HTERT RPE-1 (cell line): ENCODE data around the gene ZNF501.

Source experiments
- in situ Hi-C: fragments of 300-500 bp; cut with MboI; formaldehyde crosslinking; loops from 4 replicates; pipeline ENCODE4 v1.14.3; 2020; ENCODE audit warnings: low sequenced_read_pairs

The ZNF501 gene

GRCh38 chr3:44729384-44729910 is at the start of gene ZNF501:
Gene ZNF501 (plus strand): TSS chr3:44729635. CDS start chr3:44734422, 4,787 bp downstream.
- in situ Hi-C loops, result no loop called here

GRCh38 chr3:44680921-44681455 is 48.4 kb upstream of the ZNF501 start:
- in situ Hi-C loops, result no loop called here

- in situ Hi-C loops, result no loop called here
These were observed 47.1 kb upstream of the ZNF501 start for GRCh38 chr3:44682182-44682896.

GRCh38 chr3:44685128-44685800 is 44.2 kb upstream of the ZNF501 start:
- in situ Hi-C loops, result no loop called here

GRCh38 chr3:44687898-44688297 is 41.5 kb upstream of the ZNF501 start:
- in situ Hi-C loops, result no loop called here

GRCh38 chr3:44712455-44713075 is 16.9 kb upstream of the ZNF501 start, which contains the start of gene ZNF502:
Gene ZNF502 (plus strand): TSS chr3:44712660. CDS start chr3:44720262, 7,602 bp downstream.
- in situ Hi-C loops, result no loop called here

GRCh38 chr3:44721231-44722102 is 8.0 kb upstream of the ZNF501 start:
- in situ Hi-C loops, result no loop called here

- in situ Hi-C loops, result no loop called here
These were observed 7.4 kb upstream of the ZNF501 start for GRCh38 chr3:44722103-44722401.

- in situ Hi-C loops, result no loop called here
These were observed 5.3 kb downstream of the ZNF501 start for GRCh38 chr3:44734646-44735168.

- in situ Hi-C loops, result no loop called here
These were observed 31.6 kb downstream of the ZNF501 start for GRCh38 chr3:44761101-44761423.

- in situ Hi-C loops, result no loop called here
These were observed 32.2 kb downstream of the ZNF501 start, which contains the start of the genes KIAA1143 and KIF15 for GRCh38 chr3:44761424-44762169. Gene KIAA1143 (minus strand): TSS chr3:44761619. CDS start chr3:44761602, 17 bp downstream. Gene KIF15 (plus strand): TSS chr3:44761794. CDS start chr3:44761866, 72 bp downstream.

GRCh38 chr3:44762170-44762677 is 32.8 kb downstream of the ZNF501 start:
- in situ Hi-C loops, result no loop called here

GRCh38 chr3:44762690-44763089 is 33.3 kb downstream of the ZNF501 start:
- in situ Hi-C loops, result no loop called here

- in situ Hi-C loops, result no loop called here
These were observed 34.8 kb downstream of the ZNF501 start for GRCh38 chr3:44764248-44764647.

GRCh38 chr3:44771424-44772098 is 42.1 kb downstream of the ZNF501 start:
- in situ Hi-C loops, result no loop called here

- in situ Hi-C loops, result no loop called here
These were observed 42.6 kb downstream of the ZNF501 start for GRCh38 chr3:44772099-44772442.

- in situ Hi-C loops, result no loop called here
These were observed 53.5 kb downstream of the ZNF501 start for GRCh38 chr3:44782891-44783290.
